Karpas-422 (cell line): ENCODE data around the gene PCDHGA12. TPM values are rescaled to one million over a fixed set of nuclear protein-coding genes. Genes with fewer than 3 reads are reported as not detected.
A peak's percentile ranks its signal among the peaks of the same experiment; 100 is the strongest.
"Not testable (repeated sequence)": the region's sequence is repeated elsewhere in the genome, so short reads cannot be mapped to it uniquely, and the experiment has no call there.

Experiments used
- DNase-seq: peaks from one replicate; pipeline ENCODE4 v3.0.0-alpha.2; 2015
- H2AFZ ChIP-seq: fragments of 200-600 bp; sonication (generic); 2 replicates; pipeline ENCODE4 v1.6.1; 2014; ENCODE audit warnings: antibody characterized with exemption, low read length, mixed read lengths
- H3K27ac ChIP-seq: fragments of 200-600 bp; sonication (generic); 2 replicates; pipeline ENCODE4 v1.5.1; 2014; ENCODE audit warnings: mild to moderate bottlenecking, low read length, moderate library complexity
- H3K27me3 ChIP-seq: fragments of 200-600 bp; sonication (generic); 2 replicates; pipeline ENCODE4 v1.6.1; 2014; ENCODE audit warnings: low read length, mixed read lengths
- H3K36me3 ChIP-seq: fragments of 200-600 bp; sonication (generic); 2 replicates; pipeline ENCODE4 v1.6.1; 2014; ENCODE audit warnings: low read length, mixed read lengths; ENCODE audit not compliant: insufficient read depth
- H3K4me1 ChIP-seq: fragments of 200-600 bp; sonication (generic); 2 replicates; pipeline ENCODE4 v1.6.1; 2014; ENCODE audit warnings: mild to moderate bottlenecking, low read length, mixed read lengths
- H3K4me2 ChIP-seq: fragments of 200-600 bp; sonication (generic); 2 replicates; pipeline ENCODE4 v1.6.1; 2014; ENCODE audit warnings: low read length, low read depth, mild to moderate bottlenecking; ENCODE audit not compliant: poor library complexity, severe bottlenecking
- H3K4me3 ChIP-seq: fragments of 200-600 bp; sonication (generic); 2 replicates; pipeline ENCODE4 v1.5.1; 2014; ENCODE audit warnings: mild to moderate bottlenecking, antibody characterized with exemption, low read length, mixed read lengths
- H3K79me2 ChIP-seq: fragments of 200-600 bp; sonication (generic); 2 replicates; pipeline ENCODE4 v1.6.1; 2014; ENCODE audit warnings: mild to moderate bottlenecking, low read length, mixed read lengths
- H3K9ac ChIP-seq: fragments of 200-600 bp; sonication (generic); 2 replicates; pipeline ENCODE4 v1.6.0; 2014; ENCODE audit warnings: low read length
- H3K9me2 ChIP-seq: fragments of 200-600 bp; sonication (generic), shearing (Covaris generic); replicated peaks from 2 replicates; pipeline ENCODE4 v1.6.0; 2014; ENCODE audit warnings: mild to moderate bottlenecking, low read length, moderate library complexity; ENCODE audit not compliant: insufficient read depth
- H3K9me3 ChIP-seq: fragments of 300-700, 200-600 bp; sonication (generic); 2 replicates; pipeline ENCODE4 v1.6.1; 2014; ENCODE audit warnings: low read length, mixed read lengths
- H4K20me1 ChIP-seq: fragments of 200-600 bp; sonication (generic); 2 replicates; pipeline ENCODE4 v1.6.1; 2014; ENCODE audit warnings: mild to moderate bottlenecking, antibody characterized with exemption, low read length, low read depth; ENCODE audit not compliant: insufficient read depth
- total RNA-seq: library from RNA; depleted of rRNA; stranded (reverse); fragments of >200 nt; shearing (Covaris generic); gene quantifications from 2 replicates; pipeline ENCODE4 v1.2.3, GENCODE V29; 2014; ENCODE audit warnings: low replicate concordance

Gene PCDHGA12
- total RNA-seq, 1 experiment from 2014 or later, result 6.6 TPM

DNA sequence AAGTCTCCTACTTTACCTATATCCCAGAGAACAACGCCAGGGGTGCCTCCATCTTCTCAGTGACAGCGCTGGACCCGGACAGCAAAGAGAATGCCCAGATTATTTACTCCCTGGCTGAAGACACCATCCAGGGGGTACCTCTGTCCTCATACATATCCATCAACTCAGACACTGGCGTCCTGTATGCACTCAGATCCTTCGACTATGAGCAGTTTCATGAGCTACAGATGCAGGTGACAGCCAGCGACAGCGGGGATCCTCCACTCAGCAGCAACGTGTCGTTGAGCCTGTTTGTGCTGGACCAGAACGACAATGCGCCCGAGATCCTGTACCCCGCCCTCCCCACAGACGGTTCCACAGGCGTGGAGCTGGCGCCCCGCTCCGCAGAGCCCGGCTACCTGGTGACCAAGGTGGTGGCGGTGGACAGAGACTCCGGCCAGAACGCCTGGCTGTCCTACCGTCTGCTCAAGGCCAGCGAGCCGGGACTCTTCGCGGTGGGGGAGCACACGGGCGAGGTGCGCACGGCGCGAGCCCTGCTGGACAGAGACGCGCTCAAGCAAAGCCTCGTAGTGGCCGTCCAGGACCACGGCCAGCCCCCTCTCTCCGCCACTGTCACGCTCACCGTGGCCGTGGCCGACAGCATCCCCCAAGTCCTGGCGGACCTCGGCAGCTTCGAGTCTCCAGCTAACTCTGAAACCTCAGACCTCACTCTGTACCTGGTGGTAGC, 15.6 kb upstream of the PCDHGA12 start:
- not testable (repeated sequence) for H4K20me1 ChIP-seq, H3K4me2 ChIP-seq, DNase-seq, H3K79me2 ChIP-seq, H2AFZ ChIP-seq, H3K9me2 ChIP-seq, H3K4me3 ChIP-seq, H3K27ac ChIP-seq, H3K9ac ChIP-seq, H3K9me3 ChIP-seq, H3K27me3 ChIP-seq, H3K4me1 ChIP-seq
- H3K36me3 ChIP-seq, result peaks cover 18% of the 10 kb centered on the region

DNA sequence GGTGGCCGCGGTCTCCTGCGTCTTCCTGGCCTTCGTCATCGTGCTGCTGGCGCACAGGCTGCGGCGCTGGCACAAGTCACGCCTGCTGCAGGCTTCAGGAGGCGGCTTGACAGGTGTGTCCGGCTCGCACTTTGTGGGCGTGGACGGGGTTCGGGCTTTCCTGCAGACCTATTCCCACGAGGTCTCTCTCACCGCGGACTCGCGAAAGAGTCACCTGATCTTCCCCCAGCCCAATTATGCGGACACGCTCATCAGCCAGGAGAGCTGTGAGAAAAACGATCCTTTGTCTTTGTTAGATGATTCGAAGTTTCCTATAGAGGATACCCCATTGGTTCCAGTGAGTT, 15.1 kb upstream of the PCDHGA12 start:
- H3K27me3 ChIP-seq, H3K9me3 ChIP-seq, H2AFZ ChIP-seq, H3K4me3 ChIP-seq, H4K20me1 ChIP-seq, H3K4me2 ChIP-seq, H3K79me2 ChIP-seq, DNase-seq, H3K27ac ChIP-seq, H3K4me1 ChIP-seq, H3K9ac ChIP-seq, H3K9me2 ChIP-seq: not testable (repeated sequence)
- H3K36me3 ChIP-seq, result peaks cover 18% of the 10 kb centered on the region

DNA sequence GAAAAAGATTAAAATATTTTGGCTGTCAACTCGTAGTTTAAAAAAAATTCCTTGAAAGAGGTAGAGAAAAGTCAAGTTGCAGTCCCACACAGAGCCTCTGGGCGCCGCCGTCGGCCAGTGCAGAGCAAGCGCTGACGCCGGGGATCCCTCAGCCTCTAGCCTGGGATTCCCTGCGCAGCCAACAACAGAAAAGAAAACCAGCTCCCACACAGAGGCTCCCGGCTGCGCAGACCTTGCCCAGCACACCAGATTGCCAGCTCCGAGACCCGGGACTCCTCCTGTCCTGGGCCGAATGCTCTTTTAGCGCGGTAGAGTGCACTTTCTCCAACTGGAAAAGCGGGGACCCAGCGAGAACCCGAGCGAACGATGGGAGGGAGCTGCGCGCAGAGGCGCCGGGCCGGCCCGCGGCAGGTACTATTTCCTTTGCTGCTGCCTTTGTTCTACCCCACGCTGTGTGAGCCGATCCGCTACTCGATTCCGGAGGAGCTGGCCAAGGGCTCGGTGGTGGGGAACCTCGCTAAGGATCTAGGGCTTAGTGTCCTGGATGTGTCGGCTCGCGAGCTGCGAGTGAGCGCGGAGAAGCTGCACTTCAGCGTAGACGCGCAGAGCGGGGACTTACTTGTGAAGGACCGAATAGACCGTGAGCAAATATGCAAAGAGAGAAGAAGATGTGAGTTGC, 12.7 kb upstream of the PCDHGA12 start, which contains the start of gene PCDHGB7:
TSS of gene PCDHGB7 (plus strand) at position 184 of the 679 bp plus-strand sequence. CDS start at position 367, 183 bp downstream.
- H4K20me1 ChIP-seq, H3K27ac ChIP-seq, H3K4me2 ChIP-seq, H2AFZ ChIP-seq, H3K4me3 ChIP-seq, H3K4me1 ChIP-seq, H3K79me2 ChIP-seq, H3K9ac ChIP-seq, H3K9me2 ChIP-seq, H3K27me3 ChIP-seq: not testable (repeated sequence)
- DNase-seq, result peak; percentile 48
- H3K9me3 ChIP-seq, result peaks cover 16% of the 10 kb centered on the region
- H3K36me3 ChIP-seq, result peaks cover 28% of the 10 kb centered on the region

DNA sequence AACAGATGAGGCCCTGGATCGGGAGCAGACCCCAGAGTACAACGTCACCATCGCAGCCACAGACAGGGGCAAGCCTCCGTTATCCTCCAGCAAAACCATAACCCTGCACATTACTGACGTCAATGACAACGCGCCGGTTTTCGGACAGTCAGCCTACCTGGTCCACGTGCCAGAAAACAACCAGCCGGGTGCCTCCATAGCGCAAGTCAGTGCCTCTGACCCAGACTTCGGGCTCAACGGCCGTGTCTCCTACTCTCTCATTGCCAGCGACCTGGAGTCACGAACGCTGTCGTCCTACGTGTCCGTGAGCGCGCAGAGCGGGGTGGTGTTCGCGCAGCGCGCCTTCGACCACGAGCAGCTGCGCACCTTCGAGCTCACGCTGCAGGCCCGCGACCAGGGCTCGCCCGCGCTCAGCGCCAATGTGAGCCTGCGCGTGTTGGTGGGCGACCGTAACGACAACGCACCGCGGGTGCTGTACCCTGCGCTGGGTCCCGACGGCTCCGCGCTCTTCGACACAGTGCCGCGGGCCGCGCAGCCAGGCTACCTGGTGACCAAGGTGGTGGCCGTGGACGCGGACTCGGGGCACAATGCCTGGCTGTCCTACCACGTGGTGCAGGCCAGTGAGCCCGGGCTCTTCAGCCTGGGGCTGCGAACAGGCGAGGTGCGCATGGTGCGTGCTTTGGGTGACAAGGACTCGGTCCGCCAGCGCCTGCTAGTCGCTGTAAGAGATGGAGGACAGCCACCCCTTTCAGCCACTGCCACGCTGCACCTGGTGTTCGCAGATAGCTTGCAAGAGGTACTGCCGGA, 11.0 kb upstream of the PCDHGA12 start:
- Histone ChIP-seq H3K27ac (no peak overlapping the region), H3K79me2 (no peaks in the 10 kb centered on the region; the same call in 1 of the 2 replicates), H3K9ac (no peak overlapping the region), H3K36me3 (peaks cover 13% of the 10 kb centered on the region), H2AFZ (no peak overlapping the region), H3K9me2 (no peaks in the 10 kb centered on the region), H3K9me3 (peaks cover 16% of the 10 kb centered on the region), H3K27me3 (no peaks in the 10 kb centered on the region), H3K4me1 (no peaks in the 10 kb centered on the region; the same call in 1 of the 2 replicates), H3K4me2 (no peak overlapping the region), H3K4me3 (no peak overlapping the region), H4K20me1 (no peaks in the 10 kb centered on the region)
- no peak for DNase-seq

DNA sequence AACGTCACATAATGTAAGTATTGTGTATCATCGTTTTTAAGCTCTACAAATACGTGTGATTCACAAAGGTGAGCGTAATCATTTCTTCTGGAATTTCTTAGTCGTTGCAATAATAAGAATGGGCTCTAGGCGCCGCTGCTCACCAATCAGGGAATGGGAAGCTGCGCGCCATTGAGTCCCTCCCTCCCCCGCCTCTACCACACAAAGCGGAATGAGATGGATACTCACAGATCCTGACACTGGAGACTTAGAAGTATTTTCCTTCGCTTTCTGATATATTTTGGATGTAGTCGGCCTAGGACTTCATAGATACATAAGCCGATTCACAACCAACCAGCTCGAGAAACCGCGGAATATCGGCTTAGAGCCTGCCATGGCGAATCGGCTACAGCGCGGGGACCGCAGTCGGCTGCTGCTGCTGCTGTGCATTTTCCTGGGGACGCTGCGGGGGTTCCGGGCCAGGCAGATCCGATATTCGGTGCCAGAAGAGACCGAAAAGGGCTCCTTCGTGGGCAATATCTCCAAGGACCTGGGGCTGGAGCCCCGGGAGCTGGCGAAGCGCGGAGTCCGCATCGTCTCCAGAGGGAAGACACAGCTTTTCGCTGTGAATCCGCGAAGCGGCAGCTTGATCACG, 9.3 kb upstream of the PCDHGA12 start, which contains the start of gene PCDHGA11:
TSS of gene PCDHGA11 (plus strand) at position 197 of the 634 bp plus-strand sequence. CDS start at position 374, 177 bp downstream.
- no peak for DNase-seq
- no peak within 1 kb of the TSS for H2AFZ ChIP-seq
- no peaks in the 10 kb centered on the region for H3K9me2 ChIP-seq
- no peaks in the 10 kb centered on the region for H4K20me1 ChIP-seq
- no peaks in the 10 kb centered on the region; the same call in 1 of the 2 replicates for H3K4me1 ChIP-seq
- H3K9ac ChIP-seq, result no peak within 1 kb of the TSS
- no peaks in the 10 kb centered on the region for H3K27me3 ChIP-seq
- peaks cover 13% of the 10 kb centered on the region for H3K36me3 ChIP-seq
- H3K9me3 ChIP-seq, result peaks cover 16% of the 10 kb centered on the region
- no peak within 1 kb of the TSS for H3K27ac ChIP-seq
- no peak within 1 kb of the TSS for H3K4me2 ChIP-seq
- H3K79me2 ChIP-seq, result no peaks in the 10 kb centered on the region
- H3K4me3 ChIP-seq, result no peak within 1 kb of the TSS

DNA sequence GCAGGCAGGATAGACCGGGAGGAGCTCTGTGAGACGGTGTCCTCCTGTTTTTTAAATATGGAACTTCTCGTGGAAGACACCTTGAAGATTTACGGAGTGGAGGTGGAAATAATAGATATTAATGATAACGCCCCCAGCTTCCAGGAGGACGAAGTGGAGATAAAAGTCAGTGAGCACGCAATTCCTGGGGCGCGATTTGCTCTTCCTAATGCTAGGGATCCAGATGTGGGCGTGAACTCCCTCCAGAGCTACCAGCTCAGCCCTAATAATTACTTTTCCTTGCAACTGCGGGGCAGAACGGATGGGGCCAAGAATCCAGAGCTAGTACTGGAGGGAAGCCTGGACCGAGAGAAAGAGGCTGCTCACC, 8.8 kb upstream of the PCDHGA12 start:
- Histone ChIP-seq H3K27me3 (no peaks in the 10 kb centered on the region), H3K79me2 (no peaks in the 10 kb centered on the region), H3K4me1 (no peaks in the 10 kb centered on the region; the same call in 1 of the 2 replicates), H2AFZ (no peak overlapping the region), H3K9ac (no peak overlapping the region), H3K9me2 (no peaks in the 10 kb centered on the region), H4K20me1 (no peaks in the 10 kb centered on the region), H3K36me3 (peaks cover 14% of the 10 kb centered on the region), H3K27ac (no peak overlapping the region), H3K4me2 (no peak overlapping the region), H3K9me3 (peaks cover 16% of the 10 kb centered on the region), H3K4me3 (no peak overlapping the region)
- DNase-seq, result no peak

DNA sequence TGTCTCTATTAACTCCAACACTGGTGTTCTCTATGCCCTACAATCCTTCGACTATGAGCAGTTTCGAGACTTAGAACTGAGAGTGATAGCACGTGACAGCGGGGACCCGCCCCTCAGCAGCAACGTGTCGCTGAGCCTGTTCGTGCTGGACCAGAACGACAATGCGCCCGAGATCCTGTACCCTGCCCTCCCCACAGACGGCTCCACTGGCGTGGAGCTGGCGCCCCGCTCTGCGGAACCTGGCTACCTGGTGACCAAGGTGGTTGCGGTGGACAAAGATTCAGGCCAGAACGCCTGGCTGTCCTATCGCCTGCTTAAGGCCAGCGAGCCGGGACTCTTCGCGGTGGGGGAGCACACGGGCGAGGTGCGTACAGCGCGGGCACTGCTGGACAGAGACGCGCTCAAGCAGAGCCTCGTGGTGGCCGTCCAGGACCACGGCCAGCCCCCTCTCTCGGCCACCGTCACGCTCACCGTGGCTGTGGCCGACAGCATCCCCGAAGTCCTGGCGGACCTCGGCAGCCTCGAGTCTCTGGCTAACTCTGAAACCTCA, 7.5 kb upstream of the PCDHGA12 start:
- no peaks in the 10 kb centered on the region for H3K27me3 ChIP-seq
- peaks cover 14% of the 10 kb centered on the region for H3K36me3 ChIP-seq
- no peaks in the 10 kb centered on the region for H4K20me1 ChIP-seq
- peaks cover 20% of the 10 kb centered on the region for H3K9me3 ChIP-seq
- no peaks in the 10 kb centered on the region for H3K9me2 ChIP-seq
- no peaks in the 10 kb centered on the region for H3K79me2 ChIP-seq
- no peak overlapping the region for H3K4me3 ChIP-seq
- H2AFZ ChIP-seq, result no peak overlapping the region
- no peak overlapping the region for H3K27ac ChIP-seq
- DNase-seq, result no peak
- no peak overlapping the region for H3K9ac ChIP-seq
- no peaks in the 10 kb centered on the region; the same call in 1 of the 2 replicates for H3K4me1 ChIP-seq
- H3K4me2 ChIP-seq, result no peak overlapping the region
